OCI-LY7 (cell line): ENCODE results near the gene GAK.

ENCODE experiments used
- CTCF ChIP-seq: fragments of 200-600 bp; sonication (generic); conservative IDR thresholded peaks from 2 replicates; pipeline ENCODE4 v1.5.1; 2014; ENCODE audit warnings: mild to moderate bottlenecking, antibody characterized with exemption, low read length, moderate library complexity, mixed read lengths
- EZH2phosphoT487 ChIP-seq: fragments of 200-600 bp; sonication (generic); IDR thresholded peaks from 2 replicates; pipeline ENCODE4 v1.6.1; 2018; ENCODE audit warnings: low read depth, borderline replicate concordance, mild to moderate bottlenecking, mixed run types, antibody characterized with exemption, low read length, moderate library complexity, mixed read lengths

- TF ChIP-seq CTCF (no peak), EZH2phosphoT487 (no peak)
These were observed 71.6 kb downstream of the GAK start for GRCh38 chr4:860561-860960.
